ENCODE measurements around the gene SPCS3.

The SPCS3 gene

GRCh38 chr4:176380352-176381157 is 60.8 kb downstream of the SPCS3 start:
- DNase-seq (ENCODE audit: insufficient read length, low spot score) (no peak), FAIRE-seq (no peak)
- TF ChIP-seq, protein P1, sequence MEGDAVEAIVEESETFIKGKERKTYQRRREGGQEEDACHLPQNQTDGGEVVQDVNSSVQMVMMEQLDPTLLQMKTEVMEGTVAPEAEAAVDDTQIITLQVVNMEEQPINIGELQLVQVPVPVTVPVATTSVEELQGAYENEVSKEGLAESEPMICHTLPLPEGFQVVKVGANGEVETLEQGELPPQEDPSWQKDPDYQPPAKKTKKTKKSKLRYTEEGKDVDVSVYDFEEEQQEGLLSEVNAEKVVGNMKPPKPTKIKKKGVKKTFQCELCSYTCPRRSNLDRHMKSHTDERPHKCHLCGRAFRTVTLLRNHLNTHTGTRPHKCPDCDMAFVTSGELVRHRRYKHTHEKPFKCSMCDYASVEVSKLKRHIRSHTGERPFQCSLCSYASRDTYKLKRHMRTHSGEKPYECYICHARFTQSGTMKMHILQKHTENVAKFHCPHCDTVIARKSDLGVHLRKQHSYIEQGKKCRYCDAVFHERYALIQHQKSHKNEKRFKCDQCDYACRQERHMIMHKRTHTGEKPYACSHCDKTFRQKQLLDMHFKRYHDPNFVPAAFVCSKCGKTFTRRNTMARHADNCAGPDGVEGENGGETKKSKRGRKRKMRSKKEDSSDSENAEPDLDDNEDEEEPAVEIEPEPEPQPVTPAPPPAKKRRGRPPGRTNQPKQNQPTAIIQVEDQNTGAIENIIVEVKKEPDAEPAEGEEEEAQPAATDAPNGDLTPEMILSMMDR (IDR thresholded peaks at IDR 0.05; ENCODE audit: insufficient read depth, missing control alignments): no peak
